Measurements from ENCODE around the gene SLC24A5. TPM values are rescaled to one million over a fixed set of nuclear protein-coding genes. Genes with fewer than 3 reads are reported as not detected.
A peak's percentile ranks its signal among the peaks of the same experiment; 100 is the strongest.

SLC24A5 gene
- total RNA-seq, 1 donor from 2014 or later = not detected

DNA sequence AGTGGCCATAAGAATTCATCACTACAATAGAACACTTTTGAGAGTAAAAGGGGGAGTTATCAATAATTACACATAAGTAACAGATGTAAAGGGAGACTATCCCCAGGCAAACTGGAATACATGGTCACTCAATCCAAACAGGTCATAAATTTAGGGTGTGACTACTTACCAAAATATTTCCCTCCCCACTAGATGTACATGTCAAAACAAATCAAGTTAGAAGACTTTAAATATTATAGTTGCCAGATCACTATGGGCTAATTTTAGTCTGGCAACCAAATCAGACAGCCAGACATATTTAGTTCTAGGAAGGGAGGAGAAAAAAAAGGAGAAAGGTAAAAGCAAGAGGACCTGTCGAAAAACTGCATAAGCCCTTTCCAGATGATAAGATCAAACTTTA, 23.1 kb downstream of the SLC24A5 start:
- Mint-ChIP-seq H3K9me3 (no peaks in the 10 kb centered on the region), H3K36me3 (peaks cover 19% of the 10 kb centered on the region), H3K4me1 (peaks cover 31% of the 10 kb centered on the region), H3K27ac (no peak overlapping the region), H3K27me3 (ENCODE audit: insufficient read depth, low read depth) (no peaks in the 10 kb centered on the region), H3K4me3 (no peak overlapping the region)
- Histone ChIP-seq H3K9ac (no peak overlapping the region), H3K4me1 (peaks cover 22% of the 10 kb centered on the region), H3K9me3 (ENCODE audit: low read depth) (no peaks in the 10 kb centered on the region), H3K4me2 (peak overlapping the region; percentile 31), H3K79me2 (ENCODE audit: low read depth) (no peaks in the 10 kb centered on the region), H3K36me3 (peaks cover 19% of the 10 kb centered on the region), H3K27me3 (no peaks in the 10 kb centered on the region), H2AFZ (replicated peaks) (no peak overlapping the region), H4K20me1 (ENCODE audit: low read depth) (peaks cover 4% of the 10 kb centered on the region), H3F3A (ENCODE audit: low read depth) (peaks cover 13% of the 10 kb centered on the region), H3K4me3 (no peak overlapping the region), H3K27ac (no peak overlapping the region)
- TF ChIP-seq EZH2phosphoT487 (IDR thresholded peaks at IDR 0.05) = no peak
- no peak for TF ChIP-seq CTCF (IDR thresholded peaks at IDR 0.05)
- TF ChIP-seq EZH2 (IDR thresholded peaks at IDR 0.05) = no peak
- DNase-seq (ENCODE audit: low spot score) = no peak

GRCh38 chr15:48144889-48145288, 24.1 kb downstream of the SLC24A5 start:
- Histone ChIP-seq H3K27me3 (no peaks in the 10 kb centered on the region), H3K4me2 (no peak overlapping the region), H3K4me1 (peaks cover 22% of the 10 kb centered on the region), H3F3A (ENCODE audit: low read depth) (peaks cover 13% of the 10 kb centered on the region), H3K36me3 (peaks cover 23% of the 10 kb centered on the region), H3K4me3 (no peak overlapping the region), H3K27ac (peak overlapping the region; percentile 56), H3K9me3 (ENCODE audit: low read depth) (no peaks in the 10 kb centered on the region), H4K20me1 (ENCODE audit: low read depth) (peaks cover 4% of the 10 kb centered on the region), H3K9ac (no peak overlapping the region), H2AFZ (replicated peaks) (no peak overlapping the region), H3K79me2 (ENCODE audit: low read depth) (no peaks in the 10 kb centered on the region)
- Mint-ChIP-seq H3K4me1 (peaks cover 31% of the 10 kb centered on the region), H3K4me3 (no peak overlapping the region), H3K36me3 (peaks cover 24% of the 10 kb centered on the region), H3K27ac (no peak overlapping the region), H3K9me3 (no peaks in the 10 kb centered on the region), H3K27me3 (ENCODE audit: insufficient read depth, low read depth) (no peaks in the 10 kb centered on the region)
- DNase-seq (ENCODE audit: low spot score) = no peak
- no peak for TF ChIP-seq EZH2phosphoT487 (IDR thresholded peaks at IDR 0.05)

DNA sequence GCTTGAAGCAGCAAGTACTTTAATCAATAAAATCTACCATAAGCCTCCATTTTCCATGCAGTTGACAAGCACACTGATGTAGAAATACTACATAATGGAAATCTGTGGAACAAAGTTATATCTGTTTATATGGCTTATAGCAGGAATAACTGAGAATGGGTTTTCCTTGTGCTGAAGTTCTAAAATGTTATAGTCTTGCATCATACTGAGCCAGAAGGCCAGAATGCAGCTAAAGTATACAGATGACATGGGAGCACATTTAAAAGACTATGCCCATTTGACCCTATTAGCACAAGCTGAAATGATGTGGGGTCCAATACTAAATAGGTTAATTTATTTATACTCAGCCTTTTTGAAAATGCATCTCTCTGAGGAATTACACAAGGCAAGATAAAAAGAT, 25.1 kb downstream of the SLC24A5 start:
- Mint-ChIP-seq H3K36me3 (peaks cover 27% of the 10 kb centered on the region), H3K27me3 (ENCODE audit: insufficient read depth, low read depth) (no peaks in the 10 kb centered on the region), H3K9me3 (no peaks in the 10 kb centered on the region), H3K4me3 (no peak overlapping the region), H3K4me1 (peaks cover 31% of the 10 kb centered on the region), H3K27ac (no peak overlapping the region)
- Histone ChIP-seq H2AFZ (replicated peaks) (no peak overlapping the region), H3K27me3 (no peaks in the 10 kb centered on the region), H3K36me3 (peaks cover 25% of the 10 kb centered on the region), H3K9me3 (ENCODE audit: low read depth) (no peaks in the 10 kb centered on the region), H3K4me2 (no peak overlapping the region), H4K20me1 (ENCODE audit: low read depth) (peaks cover 4% of the 10 kb centered on the region), H3K4me3 (no peak overlapping the region), H3K79me2 (ENCODE audit: low read depth) (no peaks in the 10 kb centered on the region), H3K9ac (no peak overlapping the region), H3K27ac (no peak overlapping the region), H3K4me1 (peaks cover 22% of the 10 kb centered on the region), H3F3A (ENCODE audit: low read depth) (peaks cover 13% of the 10 kb centered on the region)
- TF ChIP-seq EZH2phosphoT487 (IDR thresholded peaks at IDR 0.05) (no peak), CTCF (IDR thresholded peaks at IDR 0.05) (no peak), EZH2 (IDR thresholded peaks at IDR 0.05) (no peak)
- no peak for DNase-seq (ENCODE audit: low spot score)

DNA sequence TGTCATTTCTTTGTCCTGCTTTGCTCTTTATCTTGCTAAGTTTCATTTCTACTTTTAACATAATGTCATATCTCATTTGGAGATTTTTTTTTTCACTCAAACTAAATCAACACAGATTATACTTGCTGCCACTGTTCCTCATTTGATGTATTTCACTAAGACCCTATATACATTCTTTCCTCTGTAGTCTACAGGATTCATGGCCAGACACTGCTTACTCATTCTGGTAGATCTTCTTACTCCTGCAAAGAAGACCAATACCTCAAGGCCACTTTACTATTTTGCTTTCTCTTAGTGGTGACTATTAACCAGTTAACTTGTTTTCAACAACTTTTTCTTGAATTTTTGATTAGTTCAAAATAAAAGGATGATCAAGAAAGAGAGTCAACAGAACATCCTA, 26.6 kb downstream of the SLC24A5 start:
- no peak for TF ChIP-seq CTCF (IDR thresholded peaks at IDR 0.05)
- TF ChIP-seq EZH2phosphoT487 (IDR thresholded peaks at IDR 0.05) = no peak
- no peak for TF ChIP-seq EZH2 (IDR thresholded peaks at IDR 0.05)
- no peaks in the 10 kb centered on the region for H3K27me3 Mint-ChIP-seq (ENCODE audit: insufficient read depth, low read depth)
- Histone ChIP-seq H3F3A (ENCODE audit: low read depth) (peaks cover 9% of the 10 kb centered on the region), H3K27ac (no peak overlapping the region), H3K36me3 (peaks cover 26% of the 10 kb centered on the region), H3K4me3 (no peak overlapping the region), H3K4me1 (peaks cover 22% of the 10 kb centered on the region), H3K9me3 (ENCODE audit: low read depth) (no peaks in the 10 kb centered on the region), H3K4me2 (no peak overlapping the region), H3K27me3 (no peaks in the 10 kb centered on the region), H3K79me2 (ENCODE audit: low read depth) (no peaks in the 10 kb centered on the region), H3K9ac (no peak overlapping the region), H2AFZ (replicated peaks) (no peak overlapping the region), H4K20me1 (ENCODE audit: low read depth) (peaks cover 4% of the 10 kb centered on the region)
- H3K4me1 Mint-ChIP-seq = peaks cover 26% of the 10 kb centered on the region
- no peak overlapping the region for H3K4me3 Mint-ChIP-seq
- peaks cover 31% of the 10 kb centered on the region for H3K36me3 Mint-ChIP-seq
- no peaks in the 10 kb centered on the region for H3K9me3 Mint-ChIP-seq
- DNase-seq (ENCODE audit: low spot score) = no peak
- no peak overlapping the region for H3K27ac Mint-ChIP-seq
